ENCODE measurements around the gene ARHGAP19.

Gene ARHGAP19, protein sequence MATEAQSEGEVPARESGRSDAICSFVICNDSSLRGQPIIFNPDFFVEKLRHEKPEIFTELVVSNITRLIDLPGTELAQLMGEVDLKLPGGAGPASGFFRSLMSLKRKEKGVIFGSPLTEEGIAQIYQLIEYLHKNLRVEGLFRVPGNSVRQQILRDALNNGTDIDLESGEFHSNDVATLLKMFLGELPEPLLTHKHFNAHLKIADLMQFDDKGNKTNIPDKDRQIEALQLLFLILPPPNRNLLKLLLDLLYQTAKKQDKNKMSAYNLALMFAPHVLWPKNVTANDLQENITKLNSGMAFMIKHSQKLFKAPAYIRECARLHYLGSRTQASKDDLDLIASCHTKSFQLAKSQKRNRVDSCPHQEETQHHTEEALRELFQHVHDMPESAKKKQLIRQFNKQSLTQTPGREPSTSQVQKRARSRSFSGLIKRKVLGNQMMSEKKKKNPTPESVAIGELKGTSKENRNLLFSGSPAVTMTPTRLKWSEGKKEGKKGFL

DNA sequence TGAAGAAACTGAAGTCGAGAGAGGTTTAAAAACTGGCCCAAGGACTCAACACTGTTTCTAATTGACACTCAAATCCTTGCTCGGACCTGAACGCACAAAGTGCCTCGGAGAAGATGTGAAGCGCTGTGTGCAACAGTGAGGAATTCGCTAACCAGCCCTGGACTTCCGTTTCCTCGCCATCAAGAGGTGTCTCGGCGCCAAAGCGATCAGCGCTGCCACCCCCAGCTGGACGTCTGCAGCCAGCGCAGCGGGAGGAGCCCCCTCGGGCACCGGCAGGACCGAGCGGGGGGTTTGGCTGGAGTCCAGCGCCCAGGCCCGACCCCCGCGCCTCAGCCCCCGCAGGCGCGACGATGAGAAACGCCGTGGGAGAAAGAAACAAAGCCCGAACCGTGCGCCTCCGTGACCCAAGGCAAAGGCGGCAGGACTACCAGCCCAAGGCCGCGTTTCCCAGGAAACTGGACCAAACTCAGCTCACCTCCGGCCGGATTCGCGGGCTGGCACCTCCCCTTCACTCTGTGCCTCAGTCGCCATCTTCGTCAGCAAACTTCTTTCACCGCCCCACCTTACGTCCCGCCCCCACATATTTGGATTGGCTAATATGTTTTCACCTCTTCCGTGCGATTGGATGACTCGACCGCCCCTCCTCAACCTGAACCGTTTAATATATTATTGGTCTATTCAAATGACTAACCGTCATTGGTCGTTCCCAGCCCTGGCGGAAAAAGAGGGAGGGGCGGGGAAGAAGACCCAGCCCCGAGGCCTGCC is at the start of gene ARHGAP19:
ARHGAP19 (minus strand) TSS at position 541 of the 765 bp plus-strand sequence; CDS start at position 531, 10 bp downstream.
- DNase-seq: peak; percentile 39 to 98 (median 91)

DNA sequence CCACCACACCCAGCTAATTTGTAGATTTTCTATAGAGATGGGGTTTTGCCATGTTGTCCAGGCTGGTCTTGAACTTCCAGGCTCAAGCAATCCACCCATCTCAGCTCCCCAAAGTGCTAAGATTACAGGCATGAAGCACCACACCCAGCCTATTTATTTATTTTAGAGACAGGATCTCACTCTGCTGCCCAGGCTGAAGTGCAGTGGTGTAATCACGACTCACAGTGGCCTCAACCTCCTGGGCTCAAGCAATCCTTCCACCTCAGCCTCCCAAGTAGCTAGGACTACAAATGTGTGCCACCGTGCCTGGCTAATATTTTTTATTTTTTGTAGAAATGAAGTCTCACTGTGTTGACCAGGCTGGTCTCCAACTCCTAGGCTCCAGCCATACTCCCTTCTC is 49.0 kb upstream of the ARHGAP19 start:
- DNase-seq: no peak

DNA sequence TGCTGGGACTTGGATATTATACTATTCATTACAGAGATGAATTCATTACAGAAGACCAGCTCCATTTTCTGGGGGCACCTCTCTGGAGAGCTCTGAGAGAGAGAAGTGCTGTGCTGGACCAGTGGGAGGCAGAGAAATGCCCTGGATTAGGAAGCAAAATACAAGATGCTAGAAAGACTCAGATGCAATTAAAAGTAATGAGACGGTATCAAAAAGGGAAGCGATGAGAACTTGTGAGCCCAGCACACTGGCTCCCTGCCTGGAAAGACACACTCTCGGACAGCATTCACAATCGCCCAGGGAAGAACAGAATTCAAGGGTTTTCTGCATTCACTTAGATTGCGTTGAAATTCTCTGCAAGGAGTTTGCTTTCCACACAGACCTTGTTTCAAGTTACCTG is 45.6 kb upstream of the ARHGAP19 start:
- DNase-seq: peak in 4 of 56 donors; percentile 6 to 36 (median 8)

DNA sequence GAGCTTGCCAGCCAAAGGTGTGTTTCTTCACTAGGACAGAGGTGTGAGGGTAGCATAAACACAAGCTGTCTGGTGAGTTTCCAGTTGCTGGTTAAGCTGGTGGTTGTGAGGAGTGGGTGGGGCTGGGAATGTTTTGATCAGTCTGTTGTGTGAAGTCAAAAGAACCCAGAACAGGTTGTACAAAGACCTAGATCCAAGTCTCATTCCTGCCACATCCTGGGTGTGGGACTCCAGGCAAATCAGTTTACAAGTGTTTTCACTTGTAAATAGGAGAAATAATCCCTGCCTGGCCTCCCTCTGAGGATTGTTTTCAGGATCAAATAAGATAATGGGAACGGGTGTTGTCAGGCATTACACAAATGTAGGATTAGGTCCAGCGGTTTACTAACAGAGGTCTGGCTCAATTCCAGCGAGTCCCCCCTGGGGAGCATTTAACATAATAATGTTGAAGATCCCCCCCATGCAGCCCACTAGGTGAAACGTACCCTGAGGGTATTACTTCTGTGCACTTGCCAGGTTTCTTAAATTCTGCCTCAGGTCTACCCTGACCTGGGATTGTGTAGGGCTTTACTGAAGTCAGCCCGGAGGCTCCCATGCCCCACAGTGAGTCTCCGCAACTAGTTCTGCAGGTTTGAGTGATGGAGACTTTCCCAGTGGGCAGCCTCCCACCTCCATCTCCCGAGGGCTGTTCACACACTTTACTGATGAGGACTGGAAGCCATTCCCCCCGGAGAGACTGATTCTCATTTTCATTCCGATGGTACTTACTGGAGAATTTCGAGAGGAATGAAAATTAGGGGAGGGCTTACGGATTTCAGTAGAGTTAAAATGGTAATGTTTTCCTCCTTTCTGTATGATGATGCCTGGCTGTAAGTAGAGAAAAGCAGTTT is 44.8 kb upstream of the ARHGAP19 start:
- DNase-seq: peak in 3 of 56 donors; percentile 3 to 20 (median 6)

DNA sequence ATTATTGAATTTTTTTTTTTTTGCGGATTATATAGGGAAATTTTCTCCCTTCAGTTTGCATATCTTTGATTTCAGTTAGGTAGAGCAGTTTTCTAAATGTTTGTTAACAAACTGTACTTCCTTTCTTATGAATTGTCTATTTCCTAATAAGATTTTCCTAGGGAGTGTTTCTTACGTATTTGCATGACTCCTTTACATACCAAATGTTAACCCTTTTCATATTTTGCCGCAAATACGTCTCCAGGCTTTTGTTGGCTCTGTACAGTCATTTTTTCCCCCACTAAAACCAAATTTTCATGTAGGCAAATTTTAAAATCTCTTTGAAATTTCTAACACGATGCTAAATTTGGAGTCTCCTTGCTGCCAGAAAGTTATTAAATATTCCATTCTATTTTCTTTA is 44.0 kb upstream of the ARHGAP19 start:
- no peak for DNase-seq

DNA sequence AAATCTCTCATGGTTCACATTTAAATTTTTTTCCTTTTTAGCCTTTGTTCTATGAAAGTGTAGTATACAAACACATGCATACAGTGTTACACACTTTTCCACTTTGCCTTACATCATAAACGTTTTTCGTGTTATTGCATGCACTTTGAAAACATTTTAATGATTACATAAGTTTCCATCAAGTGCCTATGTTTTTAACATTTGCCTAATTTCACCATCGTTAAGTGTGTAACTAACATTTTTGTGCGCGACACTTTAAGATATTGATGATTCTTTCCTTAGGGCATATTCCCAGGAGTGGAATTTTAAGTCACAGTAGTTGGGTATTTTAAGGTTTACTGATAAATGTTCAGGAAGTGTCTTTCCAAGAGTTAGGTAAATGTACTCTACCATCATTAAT is 43.6 kb upstream of the ARHGAP19 start:
- DNase-seq: no peak

DNA sequence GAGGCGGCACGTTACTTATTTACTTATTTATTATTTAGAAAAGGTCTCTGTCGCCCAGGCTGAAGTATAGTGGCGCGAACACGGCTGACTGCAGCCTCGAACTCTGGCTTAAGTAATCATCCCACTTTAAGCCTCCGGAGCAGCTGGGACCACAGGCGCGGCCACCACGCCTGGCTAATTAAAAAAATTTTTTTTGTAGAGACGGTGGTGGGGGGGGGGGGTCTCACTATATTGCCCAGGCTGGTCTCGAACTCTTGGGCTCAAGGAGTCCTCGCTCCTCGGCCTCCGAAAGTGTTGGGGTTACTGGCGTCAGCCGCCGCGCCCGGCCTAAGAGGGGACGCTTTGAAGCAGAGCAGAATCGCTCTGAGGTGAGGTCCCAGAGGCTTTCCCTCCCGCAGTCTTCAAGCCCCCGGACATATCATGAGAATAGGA is 42.8 kb upstream of the ARHGAP19 start:
- no peak for DNase-seq

DNA sequence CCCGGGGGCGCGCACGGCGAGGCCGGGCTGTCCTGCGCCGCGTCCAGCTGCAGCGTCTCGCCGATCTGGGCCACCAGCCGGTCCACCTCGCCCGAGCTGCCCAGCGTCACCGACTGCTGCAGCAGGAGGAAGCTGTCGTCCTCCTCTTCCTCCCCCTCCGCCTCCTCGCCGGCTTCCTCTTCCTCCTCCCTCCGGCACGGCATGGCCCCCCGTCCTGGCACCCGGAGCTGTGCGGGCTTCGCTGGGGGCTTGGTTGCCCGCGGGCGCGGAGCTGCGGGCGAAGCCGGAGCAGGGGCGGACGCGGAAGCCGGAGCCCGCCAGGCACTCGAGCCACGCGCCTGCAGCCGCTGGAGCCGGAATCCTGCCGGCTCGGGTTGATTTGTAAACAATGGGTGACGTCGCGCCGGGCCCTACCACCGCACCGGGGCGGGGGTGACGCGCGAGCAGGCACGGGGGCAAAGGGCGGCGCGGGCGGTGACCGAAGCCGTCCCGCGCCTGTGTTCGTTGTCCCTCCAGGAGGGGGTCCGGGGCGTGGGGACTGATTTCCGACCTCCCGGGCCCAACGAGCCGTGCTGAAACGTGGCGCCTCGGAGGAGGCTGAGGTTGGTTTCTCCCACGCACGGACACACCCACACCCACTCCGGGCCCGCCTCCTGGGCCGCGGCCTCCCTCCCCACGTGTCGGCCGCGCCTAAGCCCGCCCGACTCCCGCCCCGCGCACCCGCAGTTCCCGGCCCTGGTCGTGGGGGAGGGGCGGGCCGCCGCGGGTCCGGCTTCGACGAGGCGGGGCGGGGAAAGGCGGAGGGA is 42.1 kb upstream of the ARHGAP19 start, which contains the start of gene FRAT2:
FRAT2 (minus strand) TSS at position 360 of the 806 bp plus-strand sequence; CDS start at position 203, 157 bp downstream.
- peak; percentile 46 to 98 (median 88) for DNase-seq

DNA sequence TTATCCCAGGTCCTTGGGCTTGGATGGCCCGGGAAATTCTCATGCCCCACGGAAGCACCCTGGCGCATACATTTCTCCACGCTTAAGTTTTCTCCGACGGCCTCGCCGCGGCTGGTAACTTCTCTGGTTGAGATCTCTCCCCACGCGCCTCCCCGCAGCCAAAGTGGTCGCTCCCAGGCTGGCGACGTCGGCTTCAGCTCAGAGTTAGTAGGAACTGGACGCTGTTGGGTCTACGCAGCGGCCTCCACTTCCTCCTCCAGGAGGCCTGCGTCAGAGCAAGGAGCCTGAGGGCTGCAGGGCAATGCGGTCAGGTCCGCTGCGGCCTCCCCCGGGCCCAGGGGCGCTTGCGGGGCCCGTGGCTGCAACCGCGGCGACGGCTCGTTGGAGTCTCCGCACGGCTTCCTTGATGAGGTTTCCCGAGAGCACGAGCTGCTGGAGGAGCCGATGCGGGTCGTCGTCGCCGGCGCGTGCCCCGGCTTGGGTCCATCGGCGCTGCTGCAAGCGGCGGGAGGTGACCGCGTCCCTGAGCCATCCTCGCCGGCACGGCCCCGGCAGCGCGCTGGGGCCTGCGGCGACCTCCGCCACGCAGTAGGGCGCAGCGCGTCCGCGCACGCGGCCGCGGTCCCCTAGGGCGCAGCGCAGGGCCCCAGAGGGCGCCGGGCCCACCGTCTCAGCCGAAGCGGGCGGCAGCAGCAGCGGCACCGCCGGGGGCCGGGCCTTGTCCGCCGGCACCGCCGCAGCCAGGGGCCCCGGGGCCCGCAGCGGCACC is 41.3 kb upstream of the ARHGAP19 start:
- DNase-seq: peak in 16 of 56 donors; percentile 6 to 55 (median 30)

DNA sequence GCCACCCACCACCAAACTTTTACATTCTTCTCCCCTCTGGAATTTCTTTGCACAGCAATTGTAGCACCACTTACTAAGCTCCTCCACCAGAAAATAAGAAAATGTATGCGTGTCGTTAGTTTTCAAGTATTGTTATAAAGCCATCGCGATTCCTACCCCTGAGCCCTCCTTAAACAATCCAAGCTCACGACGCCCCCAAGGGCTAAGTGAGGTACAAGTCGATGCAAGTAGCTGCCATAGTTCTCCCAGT is 40.8 kb upstream of the ARHGAP19 start:
- DNase-seq: peak in 2 of 56 donors; percentile 49 to 55

DNA sequence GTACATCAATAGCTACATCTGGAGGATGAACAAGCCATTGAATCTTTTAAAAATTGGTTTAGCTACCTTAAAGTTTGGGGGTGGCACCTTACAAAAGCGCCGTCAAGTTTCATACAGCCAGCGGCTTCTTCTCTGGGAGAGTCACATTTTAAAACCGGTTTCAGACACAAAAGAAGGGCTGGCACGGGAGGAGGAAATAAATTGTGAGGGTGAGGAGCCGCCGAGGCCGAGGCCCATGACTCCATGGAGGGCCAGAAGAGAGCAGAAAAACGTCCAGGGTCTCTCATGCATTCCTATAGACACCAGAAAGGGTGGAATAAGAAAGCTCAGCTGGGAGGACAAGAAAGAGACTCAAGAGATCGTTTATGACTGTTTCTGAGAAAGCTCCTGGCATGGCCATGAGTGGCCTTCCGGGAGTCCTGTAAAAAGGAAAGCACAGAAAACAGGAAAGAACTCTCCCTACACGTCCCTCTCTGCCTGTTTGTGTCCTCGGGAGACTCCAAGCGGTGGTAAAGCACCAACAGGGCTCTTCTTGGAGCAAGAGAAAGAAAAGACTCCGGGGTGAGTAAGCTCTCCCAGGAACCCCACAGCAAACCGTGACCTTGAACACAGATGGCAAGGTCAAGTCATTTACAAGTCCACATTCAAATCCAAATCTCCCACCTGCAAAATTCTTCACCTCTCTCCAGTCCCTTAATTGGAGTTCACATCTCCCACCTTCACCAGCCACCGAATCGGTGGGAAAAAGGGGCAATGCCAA is 40.3 kb upstream of the ARHGAP19 start:
- DNase-seq: peak in 41 of 56 donors; percentile 9 to 71 (median 38)

DNA sequence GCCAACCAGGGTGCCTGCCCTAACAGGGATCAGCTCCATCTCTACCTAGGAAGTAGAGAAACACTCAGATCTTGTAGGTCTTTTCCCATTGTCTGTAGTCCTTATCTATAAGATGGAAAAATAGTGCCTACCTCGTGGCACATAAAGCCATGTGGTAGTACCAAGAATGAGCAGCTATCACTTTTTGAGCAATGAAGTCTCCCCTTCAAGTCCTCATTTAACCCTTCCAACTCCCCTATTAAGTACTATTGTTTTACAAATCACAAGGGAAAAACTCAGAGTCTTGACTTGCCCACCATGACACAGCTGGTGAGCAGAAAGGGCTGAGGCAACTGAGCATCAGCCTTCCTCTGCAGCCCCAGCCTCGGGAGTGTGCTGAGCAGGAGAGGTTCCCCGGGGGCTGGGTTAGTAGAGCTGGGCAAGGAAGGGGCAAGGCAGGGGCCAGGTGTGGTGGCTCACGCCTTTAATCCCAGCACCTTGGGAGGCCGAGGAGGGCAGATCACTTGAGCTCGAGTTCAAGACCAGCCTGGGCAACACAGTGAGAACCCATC is 38.8 kb upstream of the ARHGAP19 start:
- DNase-seq: no peak

DNA sequence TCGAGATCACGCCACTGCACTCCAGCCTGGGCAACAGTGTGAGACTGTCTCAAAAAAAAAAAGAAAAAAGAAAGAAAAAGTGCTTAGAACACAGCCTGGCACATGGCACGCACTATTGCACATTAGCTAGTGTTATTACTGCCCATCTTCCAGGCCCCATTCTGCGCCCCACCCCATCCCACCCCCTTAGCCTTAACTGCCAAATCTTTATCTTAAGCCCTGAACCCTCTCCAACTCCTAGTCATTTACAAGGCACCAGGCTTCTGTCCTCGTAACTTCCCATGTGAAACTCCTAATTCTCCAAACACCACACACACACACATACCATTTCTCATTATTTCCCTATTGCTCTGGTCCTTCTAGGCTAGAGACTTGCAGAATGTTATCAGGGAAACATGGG is 37.3 kb upstream of the ARHGAP19 start:
- DNase-seq: no peak

DNA sequence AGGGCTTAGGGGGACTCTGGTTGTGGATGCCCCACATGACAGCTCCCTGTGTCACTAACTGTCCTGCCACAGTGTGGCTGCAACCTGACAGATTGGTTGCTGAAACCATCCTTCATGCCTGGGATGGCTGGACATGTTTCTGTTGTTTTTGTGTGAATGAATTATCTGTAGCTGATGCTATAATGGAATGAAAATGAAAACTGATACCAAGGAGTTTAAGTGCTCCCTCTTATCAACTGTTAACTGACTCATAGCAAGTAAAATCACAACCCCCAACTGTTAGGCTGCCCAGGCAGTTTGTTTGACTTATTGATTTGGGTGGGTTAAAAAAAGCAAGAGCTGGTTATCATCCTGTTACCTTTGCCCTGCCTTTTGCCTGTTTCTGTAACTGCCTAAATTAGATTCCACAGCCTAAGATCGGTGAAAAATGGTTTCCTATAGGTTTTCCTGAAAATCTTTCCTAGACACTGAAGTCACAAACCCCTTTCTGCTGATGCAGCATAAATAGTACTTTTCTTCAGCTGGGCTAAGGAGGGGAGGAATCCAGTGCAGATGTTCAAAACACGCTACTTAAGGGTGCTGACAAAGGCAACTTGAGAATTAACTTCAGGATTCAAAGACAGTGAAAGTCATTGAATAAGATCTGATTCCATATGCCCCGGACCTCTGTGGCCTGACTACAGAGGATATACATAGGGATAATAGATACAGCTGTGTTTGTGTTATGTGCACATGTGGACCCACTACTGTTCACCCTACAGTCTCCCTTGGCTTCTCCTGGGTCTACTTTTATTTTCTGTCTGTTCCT is 36.4 kb upstream of the ARHGAP19 start:
- DNase-seq: no peak

DNA sequence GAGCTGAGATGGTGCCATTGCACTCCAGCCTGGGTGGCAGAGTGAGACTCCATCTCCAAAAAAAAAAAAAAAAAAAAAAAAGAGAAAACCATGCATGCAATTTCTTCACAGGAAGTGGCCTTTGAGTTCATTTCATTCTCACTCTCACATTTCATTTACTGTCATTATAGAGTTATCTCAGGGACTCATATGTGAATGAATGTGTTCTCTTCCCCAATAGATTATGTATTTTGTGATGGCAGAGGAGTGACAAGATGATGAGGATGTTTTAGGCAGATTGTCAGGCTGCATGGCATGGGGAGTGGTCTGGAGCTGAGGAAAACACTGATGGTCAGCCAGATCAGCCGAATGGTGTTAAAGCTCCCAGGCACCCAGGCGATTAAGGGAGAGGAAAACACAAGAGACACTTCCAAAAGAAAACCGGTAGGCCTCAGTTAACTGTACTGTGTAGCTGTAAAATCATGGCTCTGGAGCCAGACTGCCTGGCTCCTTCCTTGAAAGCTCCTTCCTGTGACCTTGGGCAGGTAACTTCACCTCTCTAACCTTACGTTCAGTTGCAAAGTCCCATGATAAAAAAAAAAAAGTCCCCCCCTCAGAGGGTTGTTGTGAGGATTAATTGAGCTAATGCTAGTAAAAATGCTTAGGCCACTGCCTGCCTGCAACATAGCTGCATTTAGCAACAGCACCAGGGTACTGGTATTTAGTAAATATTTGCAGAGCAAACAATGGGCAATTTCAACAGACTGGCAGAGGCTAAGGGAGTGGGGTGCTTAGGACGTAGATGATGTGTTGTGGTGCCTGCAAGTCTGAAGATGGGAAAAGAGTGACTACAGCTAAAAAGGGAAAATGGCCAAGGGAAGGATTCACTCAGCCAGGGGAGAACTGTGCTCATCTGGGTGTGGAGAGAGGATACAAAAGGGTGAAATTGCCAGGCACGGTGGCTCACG is 35.2 kb upstream of the ARHGAP19 start:
- DNase-seq: no peak

DNA sequence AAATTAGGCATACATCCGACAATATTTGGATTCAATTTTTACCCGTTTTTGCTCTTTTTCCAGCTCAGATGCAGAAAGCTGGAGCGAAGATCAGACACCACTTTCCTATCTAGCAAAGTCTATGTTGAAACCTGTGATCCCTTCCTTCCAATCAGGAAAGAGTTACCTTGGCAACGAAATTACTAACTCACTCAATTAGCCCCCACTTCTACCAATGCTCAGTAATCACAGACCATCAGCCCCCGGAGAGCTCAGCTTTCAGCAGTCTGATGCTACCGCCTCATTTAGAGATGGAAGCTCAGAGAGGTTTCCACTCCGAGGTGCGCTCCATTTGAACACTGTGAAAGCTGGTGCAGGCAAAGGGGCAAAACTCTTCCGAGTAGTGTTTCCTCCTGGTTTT is 33.3 kb upstream of the ARHGAP19 start:
- DNase-seq: peak in 14 of 56 donors; percentile 4 to 40 (median 15)
